Mesenchymal stem cell (in vitro differentiated cells and primary cell): ENCODE results near the gene GGTLC2.

Experiments used
- DNase-seq: peaks from one replicate; pipeline ENCODE4 v3.0.0-alpha.2; 2013
- H2AFZ ChIP-seq: one replicate; pipeline ENCODE4 v1.6.1; 2013; ENCODE audit warnings: low read depth, mild to moderate bottlenecking, control low read depth, inconsistent platforms, low read length, moderate library complexity
- H2AK5ac ChIP-seq: 2 replicates; pipeline ENCODE4 v1.6.1; 2013; ENCODE audit warnings: low read length, moderate library complexity, mild to moderate bottlenecking, inconsistent platforms; ENCODE audit not compliant: severe bottlenecking
- H2BK120ac ChIP-seq: one replicate; pipeline ENCODE4 v1.6.1; 2013; ENCODE audit warnings: low read depth, mild to moderate bottlenecking, inconsistent platforms, low read length, moderate library complexity
- H2BK12ac ChIP-seq, 2 experiments: one replicate each; pipeline ENCODE4 v1.6.1; 2013; ENCODE audit warnings: inconsistent platforms in 2 of 2, low read length in 2 of 2, mild to moderate bottlenecking in 2 of 2, moderate library complexity in 2 of 2, control low read depth in 1 of 2
- H2BK15ac ChIP-seq: one replicate; pipeline ENCODE4 v1.6.1; 2013; ENCODE audit warnings: mild to moderate bottlenecking, low read depth, inconsistent platforms; ENCODE audit not compliant: poor library complexity, severe bottlenecking
- H2BK5ac ChIP-seq: 2 replicates; pipeline ENCODE4 v1.6.1; 2013; ENCODE audit warnings: low read depth, mild to moderate bottlenecking, low read length, control low read depth, inconsistent platforms; ENCODE audit not compliant: poor library complexity, severe bottlenecking
- H3K14ac ChIP-seq, 2 experiments: one replicate each; pipeline ENCODE4 v1.6.1; 2013; ENCODE audit warnings: inconsistent platforms in 2 of 2, low read length in 2 of 2, control low read depth in 1 of 2, mild to moderate bottlenecking in 1 of 2, moderate library complexity in 1 of 2
- H3K18ac ChIP-seq, 2 experiments: one replicate each; pipeline ENCODE4 v1.6.1; 2013; ENCODE audit warnings: inconsistent platforms in 2 of 2, low read length in 2 of 2, control low read depth in 1 of 2, low read depth in 1 of 2, mild to moderate bottlenecking in 1 of 2
- H3K23ac ChIP-seq, 2 experiments: one replicate each; pipeline ENCODE4 v1.6.1; 2013; ENCODE audit warnings: inconsistent platforms in 2 of 2, low read length in 2 of 2, mild to moderate bottlenecking in 2 of 2, moderate library complexity in 2 of 2, control low read depth in 1 of 2
- H3K27ac ChIP-seq: 2 replicates; pipeline ENCODE4 v1.5.1; 2013; ENCODE audit warnings: mild to moderate bottlenecking, moderate library complexity, low read length, control low read depth, inconsistent platforms; ENCODE audit not compliant: poor library complexity, severe bottlenecking
- H3K27me3 ChIP-seq, 2 experiments: 2 replicates each; pipeline versions ENCODE4 v1.6.1 to v1.7.0; 2013; ENCODE audit warnings: low read length in 2 of 2, mild to moderate bottlenecking in 2 of 2, moderate library complexity in 2 of 2, control low read depth in 1 of 2, inconsistent platforms in 1 of 2; ENCODE audit not compliant: control insufficient read depth in 1 of 2, insufficient read depth in 1 of 2
- H3K36me3 ChIP-seq, 2 experiments: 2 replicates each; pipeline versions ENCODE4 v1.6.1 to v1.7.0; 2013; ENCODE audit warnings: low read length in 2 of 2, control low read depth in 1 of 2, inconsistent platforms in 1 of 2, low read depth in 1 of 2, mild to moderate bottlenecking in 1 of 2; ENCODE audit not compliant: insufficient read depth in 2 of 2, control insufficient read depth in 1 of 2
- H3K4ac ChIP-seq, 2 experiments: one replicate each; pipeline ENCODE4 v1.6.1; 2013; ENCODE audit warnings: inconsistent platforms in 2 of 2, low read length in 2 of 2, mild to moderate bottlenecking in 2 of 2, moderate library complexity in 2 of 2, control low read depth in 1 of 2, low read depth in 1 of 2
- H3K4me1 ChIP-seq: 2 replicates; pipeline ENCODE4 v1.6.1; 2013; ENCODE audit warnings: low read depth, low read length, control low read depth; ENCODE audit not compliant: control insufficient read depth, insufficient read depth
- H3K4me2 ChIP-seq: 2 replicates; pipeline ENCODE4 v1.6.1; 2013; ENCODE audit warnings: low read length, mild to moderate bottlenecking, inconsistent platforms; ENCODE audit not compliant: poor library complexity, severe bottlenecking
- H3K4me3 ChIP-seq, 2 experiments: 2 replicates each; pipeline versions ENCODE4 v1.5.1 to v1.7.0; 2013; ENCODE audit warnings: low read length in 2 of 2, mild to moderate bottlenecking in 2 of 2, control low read depth in 1 of 2, low read depth in 1 of 2; ENCODE audit not compliant: insufficient read depth in 1 of 2
- H3K79me1 ChIP-seq: replicated peaks from 2 replicates; pipeline ENCODE4 v1.6.1; 2013; ENCODE audit warnings: mild to moderate bottlenecking, control low read depth, low read length, inconsistent platforms; ENCODE audit not compliant: poor library complexity, severe bottlenecking
- H3K9ac ChIP-seq: 2 replicates; pipeline ENCODE4 v1.7.0; 2013; ENCODE audit warnings: mild to moderate bottlenecking, low read length, moderate library complexity
- H3K9me3 ChIP-seq: 2 replicates; pipeline ENCODE4 v1.7.0; 2013; ENCODE audit warnings: mild to moderate bottlenecking, low read length; ENCODE audit not compliant: control insufficient read depth
- H4K8ac ChIP-seq: one replicate; pipeline ENCODE4 v1.6.1; 2013; ENCODE audit warnings: inconsistent platforms, mild to moderate bottlenecking, low read length, moderate library complexity
- H4K91ac ChIP-seq: one replicate; pipeline ENCODE4 v1.6.1; 2013; ENCODE audit warnings: mild to moderate bottlenecking, low read length, inconsistent platforms
- WGBS: methylation state at CpG from one replicate; pipeline ENCODE4 v1.1.7; 2013; ENCODE audit warnings: mixed read lengths; 5-methylcytosine and 5-hydroxymethylcytosine counted together

The GGTLC2 gene

DNA sequence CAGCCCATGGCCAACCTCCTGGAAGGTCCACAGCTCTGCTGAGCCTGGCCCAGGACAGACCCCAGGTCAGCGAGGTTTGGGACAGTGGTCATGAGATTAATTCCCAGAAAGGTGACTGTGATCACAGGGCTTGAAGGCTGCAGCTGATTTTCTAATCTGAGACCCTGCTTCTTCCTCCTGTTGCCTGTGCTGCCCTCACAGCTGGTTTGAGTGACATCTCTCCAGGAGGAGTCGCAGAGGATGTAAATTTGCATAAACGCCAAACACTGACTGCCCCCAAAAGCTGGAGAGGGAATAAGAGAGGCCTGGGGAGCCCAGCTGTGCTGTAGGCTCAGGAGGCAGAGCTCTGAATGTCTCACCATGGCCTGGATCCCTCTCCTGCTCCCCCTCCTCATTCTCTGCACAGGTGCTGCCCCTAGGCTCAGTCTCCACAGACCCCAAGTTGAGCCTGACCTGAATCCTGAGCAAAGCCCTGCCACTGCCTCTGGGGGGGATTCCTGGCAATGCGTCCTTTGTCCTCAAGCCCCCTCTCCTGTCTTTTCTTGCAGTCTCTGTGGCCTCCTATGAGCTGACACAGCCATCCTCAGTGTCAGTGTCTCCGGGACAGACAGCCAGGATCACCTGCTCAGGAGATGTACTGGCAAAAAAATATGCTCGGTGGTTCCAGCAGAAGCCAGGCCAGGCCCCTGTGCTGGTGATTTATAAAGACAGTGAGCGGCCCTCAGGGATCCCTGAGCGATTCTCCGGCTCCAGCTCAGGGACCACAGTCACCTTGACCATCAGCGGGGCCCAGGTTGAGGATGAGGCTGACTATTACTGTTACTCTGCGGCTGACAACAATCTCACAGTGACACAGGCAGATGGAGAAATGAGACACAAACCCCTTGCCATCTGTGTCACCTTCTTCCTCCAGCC, 23.8 kb downstream of the GGTLC2 start:
- H3K9ac ChIP-seq = no peak overlapping the region
- no peak overlapping the region for H4K91ac ChIP-seq
- no peak overlapping the region for H4K8ac ChIP-seq
- no peaks in the 10 kb centered on the region for H3K79me1 ChIP-seq
- no peak overlapping the region for H3K4ac ChIP-seq
- H2BK15ac ChIP-seq = no peak overlapping the region
- no peak overlapping the region for H2AFZ ChIP-seq
- no peak overlapping the region for H3K18ac ChIP-seq
- no peak overlapping the region for H3K23ac ChIP-seq
- H3K4me1 ChIP-seq = peaks cover 3% of the 10 kb centered on the region
- no peaks in the 10 kb centered on the region for H3K36me3 ChIP-seq
- WGBS = 77% methylated on average over 11 of the region's 11 CpGs
- H3K14ac ChIP-seq = no peak overlapping the region
- no peak overlapping the region for H2BK5ac ChIP-seq
- no peak overlapping the region for H2AK5ac ChIP-seq
- peaks cover 22% of the 10 kb centered on the region for H3K9me3 ChIP-seq
- DNase-seq = no peak
- H3K27ac ChIP-seq = no peak overlapping the region
- H3K4me2 ChIP-seq = no peak overlapping the region
- H3K4me3 ChIP-seq = no peak overlapping the region
- H3K27me3 ChIP-seq = peaks cover 4 to 54% of the 10 kb centered on the region in 2 experiments
- H2BK12ac ChIP-seq = no peak overlapping the region
- H2BK120ac ChIP-seq = no peak overlapping the region

DNA sequence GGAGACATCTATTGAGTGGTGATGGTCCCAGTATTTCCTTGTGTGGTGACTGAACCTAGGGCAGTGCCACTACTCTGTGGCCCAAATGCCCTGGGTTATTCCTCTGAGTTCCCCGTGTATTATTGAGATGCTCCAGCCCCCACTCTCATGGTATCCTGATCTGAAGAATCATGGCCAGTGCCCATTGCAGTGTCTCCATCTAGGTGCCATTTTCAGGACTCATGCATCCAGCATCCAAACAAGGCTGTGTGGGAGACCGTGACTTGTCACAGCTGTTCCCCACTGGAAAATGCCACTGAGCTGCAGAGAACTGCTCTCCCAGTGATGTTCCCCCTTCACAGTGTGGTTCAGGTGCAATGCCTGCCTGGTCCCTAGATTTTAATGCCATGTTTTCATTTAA, 24.7 kb downstream of the GGTLC2 start:
- H3K4me3 ChIP-seq = no peak overlapping the region
- H2BK15ac ChIP-seq = no peak overlapping the region
- H2BK120ac ChIP-seq = no peak overlapping the region
- 77% methylated on average over 2 of the region's 2 CpGs for WGBS
- H3K14ac ChIP-seq = no peak overlapping the region
- peaks cover 4 to 54% of the 10 kb centered on the region in 2 experiments for H3K27me3 ChIP-seq
- DNase-seq = no peak
- no peak overlapping the region for H4K91ac ChIP-seq
- no peak overlapping the region for H2BK5ac ChIP-seq
- H2BK12ac ChIP-seq = no peak overlapping the region
- peaks cover 22% of the 10 kb centered on the region for H3K9me3 ChIP-seq
- no peaks in the 10 kb centered on the region for H3K36me3 ChIP-seq
- no peak overlapping the region for H3K9ac ChIP-seq
- H3K27ac ChIP-seq = no peak overlapping the region
- no peaks in the 10 kb centered on the region for H3K79me1 ChIP-seq
- no peak overlapping the region for H4K8ac ChIP-seq
- no peak overlapping the region for H3K18ac ChIP-seq
- no peak overlapping the region for H3K4ac ChIP-seq
- H3K4me2 ChIP-seq = no peak overlapping the region
- H2AK5ac ChIP-seq = no peak overlapping the region
- no peak overlapping the region for H3K23ac ChIP-seq
- no peaks in the 10 kb centered on the region for H3K4me1 ChIP-seq
- no peak overlapping the region for H2AFZ ChIP-seq

DNA sequence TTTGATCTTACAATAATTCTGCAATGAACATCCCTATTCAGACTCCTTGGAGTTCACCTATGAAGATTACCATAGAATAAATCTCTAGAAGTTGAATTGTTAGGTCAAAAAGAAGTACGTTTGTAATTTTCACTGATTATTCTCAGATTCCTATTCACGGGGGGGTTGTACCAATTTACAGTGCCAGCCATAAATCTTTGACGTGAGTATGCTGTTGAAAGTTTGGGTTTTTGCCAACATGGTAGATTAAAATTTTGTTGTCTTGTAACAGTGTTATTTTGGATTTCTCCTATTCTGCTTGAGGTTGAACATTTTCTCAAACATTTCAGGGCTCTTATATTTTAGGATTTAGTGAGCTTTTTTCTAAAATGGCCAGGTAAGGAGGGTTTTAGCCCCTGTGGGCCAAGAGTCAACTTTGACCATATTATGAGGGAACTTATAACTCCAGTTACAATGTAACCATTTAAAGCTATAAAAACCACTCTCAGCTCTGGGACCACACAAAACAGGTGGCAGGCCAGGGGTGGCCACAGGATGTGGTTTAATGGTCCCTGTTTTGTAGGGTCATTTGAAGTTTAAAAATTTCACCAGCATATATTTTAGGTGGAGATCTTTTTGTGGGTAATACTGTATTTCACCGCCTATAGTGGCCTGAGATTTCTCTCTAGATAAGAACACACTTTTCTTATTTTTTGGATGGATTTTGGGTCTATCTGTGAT, 25.8 kb downstream of the GGTLC2 start:
- no peak overlapping the region for H2AFZ ChIP-seq
- no peak overlapping the region for H3K27ac ChIP-seq
- H2BK5ac ChIP-seq = no peak overlapping the region
- H2AK5ac ChIP-seq = no peak overlapping the region
- no peak overlapping the region for H3K14ac ChIP-seq
- no peak overlapping the region for H3K9ac ChIP-seq
- DNase-seq = no peak
- H3K36me3 ChIP-seq = no peaks in the 10 kb centered on the region
- H2BK12ac ChIP-seq = no peak overlapping the region
- H4K8ac ChIP-seq = no peak overlapping the region
- H3K27me3 ChIP-seq = peaks cover 4 to 49% of the 10 kb centered on the region in 2 experiments
- no peaks in the 10 kb centered on the region for H3K4me1 ChIP-seq
- WGBS = 60% methylated on average over 4 of the region's 4 CpGs
- no peak overlapping the region for H2BK120ac ChIP-seq
- H2BK15ac ChIP-seq = no peak overlapping the region
- H3K23ac ChIP-seq = no peak overlapping the region
- H3K4me3 ChIP-seq = no peak overlapping the region
- H3K4ac ChIP-seq = no peak overlapping the region
- H3K79me1 ChIP-seq = no peaks in the 10 kb centered on the region
- peaks cover 22% of the 10 kb centered on the region for H3K9me3 ChIP-seq
- H3K4me2 ChIP-seq = no peak overlapping the region
- no peak overlapping the region for H4K91ac ChIP-seq
- H3K18ac ChIP-seq = no peak overlapping the region

DNA sequence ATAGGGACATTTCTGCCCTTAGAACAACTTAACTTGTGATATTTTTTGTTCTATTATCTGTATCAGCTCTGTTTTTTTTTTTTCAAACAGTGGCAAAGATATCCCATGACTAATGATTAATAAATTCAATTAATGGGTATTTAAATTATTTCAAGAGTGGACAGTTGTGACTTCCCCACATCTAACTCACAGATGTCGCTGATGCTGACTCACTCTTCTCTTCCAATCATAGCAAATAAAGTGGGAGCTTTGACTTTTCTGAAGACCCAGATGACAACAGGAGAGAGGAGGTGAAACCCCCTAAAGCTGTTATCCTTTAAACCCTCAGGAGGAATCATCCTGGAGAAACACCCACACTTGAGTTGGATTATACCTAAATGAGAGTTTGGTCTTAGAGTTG, 27.1 kb downstream of the GGTLC2 start:
- Histone ChIP-seq H3K27ac (no peak overlapping the region), H3K4me3 (no peak overlapping the region), H3K9me3 (peaks cover 22% of the 10 kb centered on the region), H3K27me3 (peaks cover 4 to 51% of the 10 kb centered on the region in 2 experiments), H3K9ac (no peak overlapping the region), H4K91ac (no peak overlapping the region), H2BK120ac (no peak overlapping the region), H2BK5ac (no peak overlapping the region), H3K4ac (no peak overlapping the region), H3K4me2 (no peak overlapping the region), H2AK5ac (no peak overlapping the region), H3K36me3 (no peaks in the 10 kb centered on the region), H4K8ac (no peak overlapping the region), H3K23ac (no peak overlapping the region), H3K14ac (no peak overlapping the region), H3K79me1 (no peaks in the 10 kb centered on the region), H3K18ac (no peak overlapping the region), H2AFZ (no peak overlapping the region), H3K4me1 (no peaks in the 10 kb centered on the region), H2BK15ac (no peak overlapping the region), H2BK12ac (no peak overlapping the region)
- WGBS = 50% methylated on average over 1 of the region's 1 CpG
- DNase-seq = no peak
